ENCODE data around the gene NHERF1. TPM values are rescaled to one million over a fixed set of nuclear protein-coding genes. Genes with fewer than 3 reads are reported as not detected.
A peak's percentile ranks its signal among the peaks of the same experiment; 100 is the strongest.

NHERF1 gene
- total and polyA plus RNA-seq, 2 of the 4 experiments (the other 2 are of a cell fraction), result 3.8 to 11.8 TPM

DNA sequence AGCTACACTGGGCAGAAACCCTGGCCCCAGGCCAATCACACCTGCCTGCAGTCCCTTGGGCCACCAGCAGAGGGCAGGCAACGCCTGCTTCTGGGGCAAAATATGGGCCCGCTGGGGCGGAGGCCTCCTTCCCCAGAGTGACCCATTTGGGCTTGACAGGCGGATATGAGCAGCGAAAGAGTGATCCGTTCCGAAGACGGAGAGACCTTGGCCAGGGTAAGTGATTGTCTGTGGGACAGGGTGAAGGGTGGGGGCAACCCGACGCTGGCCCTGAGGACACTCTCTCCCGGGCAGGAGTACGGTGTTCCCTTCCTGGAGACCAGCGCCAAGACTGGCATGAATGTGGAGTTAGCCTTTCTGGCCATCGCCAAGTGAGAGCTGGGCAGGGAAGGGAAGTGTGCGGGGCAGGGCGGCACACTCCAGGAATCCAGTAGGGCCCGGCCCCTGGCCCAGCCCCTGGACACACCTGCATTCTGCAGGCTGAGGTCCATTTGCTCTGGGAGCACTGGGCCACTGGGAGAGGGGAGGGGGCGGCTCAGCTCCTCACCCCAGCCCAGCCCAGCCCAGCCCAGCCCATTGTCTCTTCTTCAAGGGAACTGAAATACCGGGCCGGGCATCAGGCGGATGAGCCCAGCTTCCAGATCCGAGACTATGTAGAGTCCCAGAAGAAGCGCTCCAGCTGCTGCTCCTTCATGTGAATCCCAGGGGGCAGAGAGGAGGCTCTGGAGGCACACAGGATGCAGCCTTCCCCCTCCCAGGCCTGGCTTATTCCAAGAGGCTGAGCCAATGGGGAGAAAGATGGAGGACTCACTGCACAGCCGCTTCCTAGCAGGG is 3.5 kb upstream of the NHERF1 start:
- peak overlapping the region; percentile 95 for H2AFZ ChIP-seq (replicated peaks; ENCODE audit: low read length, poor library complexity)
- TF ChIP-seq SMC3 (IDR thresholded peaks at IDR 0.05; ENCODE audit: low read depth, low read length) (peak; percentile 88), MXI1 (IDR thresholded peaks at IDR 0.05; ENCODE audit: borderline replicate concordance, low read depth, low read length) (no peak), ELK1 (IDR thresholded peaks at IDR 0.05; ENCODE audit: borderline replicate concordance, low read depth, low read length) (no peak), MAZ (IDR thresholded peaks at IDR 0.05; ENCODE audit: borderline replicate concordance, low read depth, low read length) (0 out of 2 replicates have a peak, but pooled peaks have one; percentile 23), BHLHE40 (IDR thresholded peaks at IDR 0.05; ENCODE audit: low read depth, low read length) (no peak), CTCF (conservative IDR thresholded peaks at IDR 0.05; ENCODE audit: low read depth, low read length) (peak; percentile 99), MAFK (IDR thresholded peaks at IDR 0.05; ENCODE audit: low read depth, low read length) (no peak), NFE2L2 (IDR thresholded peaks at IDR 0.05; ENCODE audit: low read depth, low read length) (no peak), CHD1 (IDR thresholded peaks at IDR 0.05; ENCODE audit: low read depth, low read length) (no peak), USF2 (IDR thresholded peaks at IDR 0.05; ENCODE audit: low read depth, low read length) (no peak), RAD21 (IDR thresholded peaks at IDR 0.05; ENCODE audit: low read length) (peak; percentile 95), RCOR1 (IDR thresholded peaks at IDR 0.05; ENCODE audit: insufficient replicate concordance, low read length) (no peak), POLR2A (IDR thresholded peaks at IDR 0.05; ENCODE audit: low read depth, low read length) (no peak)
- no peak overlapping the region for H2BK15ac ChIP-seq (ENCODE audit: low read depth, low read length)
- ATAC-seq (ENCODE audit: low read depth) (peak; percentile 32), DNase-seq (peak; percentile 47)
- no peak overlapping the region for H2BK20ac ChIP-seq (ENCODE audit: low read depth, low read length)
- no peaks in the 10 kb centered on the region for H3K36me3 ChIP-seq (ENCODE audit: control insufficient read depth, insufficient read depth, low read length)
- POLR2A ChIA-PET (ENCODE audit: unreplicated experiment), result interaction anchor here (0.6 kb wide), 1 partner anchor 14 kb away, joined by 4 read pairs; no protein-coding TSS in a partner anchor
- peak overlapping the region; percentile 44 for H3K4me2 ChIP-seq (ENCODE audit: low read depth, low read length)
- H4K20me1 ChIP-seq (ENCODE audit: insufficient read depth, low read length), result no peaks in the 10 kb centered on the region
- peak overlapping the region in 1 of 2 experiments; percentile 83; a peak in 1 of 4 replicates for H4K8ac ChIP-seq (ENCODE audit: low read depth in 2 of 2, low read length in 2 of 2)
- H3K27ac ChIP-seq (ENCODE audit: insufficient read depth, low read length), result no peak overlapping the region
- H3K14ac ChIP-seq (replicated peaks; ENCODE audit: low read depth, low read length), result no peak overlapping the region
- H4K5ac ChIP-seq (ENCODE audit: low read depth, low read length), result no peak overlapping the region
- H2AK5ac ChIP-seq (ENCODE audit: low read depth, low read length), result no peak overlapping the region
- H3K18ac ChIP-seq (ENCODE audit: low read depth, low read length), result no peak overlapping the region
- CTCF ChIA-PET, result interaction anchor here (0.8 to 1.9 kb wide), 7 partner anchors 9 to 128 kb away, joined by 3 to 5 read pairs (median 4); partner anchors contain the start of gene FDXR
- no peaks in the 10 kb centered on the region for H3K9me3 ChIP-seq (ENCODE audit: control insufficient read depth, insufficient read depth, low read length)
- H3K23ac ChIP-seq (ENCODE audit: low read depth, low read length), result no peak overlapping the region
- H2BK5ac ChIP-seq (ENCODE audit: low read depth, low read length, poor library complexity, severe bottlenecking), result no peak overlapping the region
- H2AK9ac ChIP-seq (replicated peaks; ENCODE audit: low read depth, low read length, poor library complexity), result peak overlapping the region; percentile 76
- no peak overlapping the region for H3K56ac ChIP-seq (ENCODE audit: extremely low read depth, insufficient read depth, low read length)
- H3K9me1 ChIP-seq (ENCODE audit: insufficient read depth, low read length), result 0 out of 2 replicates have a peak, but pooled peaks cover under 1% of the 10 kb centered on the region
- peak overlapping the region; percentile 45; the same call in 1 of the 2 replicates for H3K4ac ChIP-seq (ENCODE audit: low read depth, low read length)
- no peak overlapping the region for H3K9ac ChIP-seq (ENCODE audit: low read depth, low read length)
- intact Hi-C loops (cut with micrococcal nuclease), result loop anchor here (1.0 to 5.0 kb wide), 4 partner anchors 31 to 213 kb away; partner anchors contain the start of gene NAT9
- H3K4me1 ChIP-seq (ENCODE audit: control insufficient read depth, insufficient read depth, low read length), result peaks cover 6% of the 10 kb centered on the region; the same call in 1 of the 2 replicates
- WGBS, 2 experiments (ENCODE audit: extremely low coverage in 2 of 2, insufficient read length in 1 of 2), result 10% methylated on average over 6 of the region's 24 CpGs; no CpG with 5 or more reads in 1 of the 2 experiments
- in situ Hi-C loops (cut with MboI; ENCODE audit: low sequenced_read_pairs), result loop anchor here (5.0 to 10.0 kb wide), 2 partner anchors 122 to 210 kb away; no protein-coding TSS in a partner anchor
- BruUV-seq (replicated peaks), result no TSS peak
- no peak overlapping the region for H2BK120ac ChIP-seq (ENCODE audit: low read depth, low read length)
- dilution Hi-C loops (cut with HindIII; ENCODE audit: low sequenced_read_pairs, unreplicated experiment), result no loop called here
- H3K4me3 ChIP-seq (ENCODE audit: insufficient read depth, low read depth, low read length), result no peak overlapping the region
- H3K27me3 ChIP-seq (ENCODE audit: control insufficient read depth, insufficient read depth, low read length), result peaks cover 3% of the 10 kb centered on the region; the same call in 1 of the 2 replicates
- 0 out of 4 replicates have a peak, but pooled peaks cover 0 to 1% of the 10 kb centered on the region in 2 experiments for H3K79me1 ChIP-seq (ENCODE audit: low read depth in 1 of 2, low read length in 2 of 2)
- H4K91ac ChIP-seq (ENCODE audit: insufficient read depth, low read depth, low read length), result no peak overlapping the region
